ENCODE measurements around the gene CFAP157.

DNA sequence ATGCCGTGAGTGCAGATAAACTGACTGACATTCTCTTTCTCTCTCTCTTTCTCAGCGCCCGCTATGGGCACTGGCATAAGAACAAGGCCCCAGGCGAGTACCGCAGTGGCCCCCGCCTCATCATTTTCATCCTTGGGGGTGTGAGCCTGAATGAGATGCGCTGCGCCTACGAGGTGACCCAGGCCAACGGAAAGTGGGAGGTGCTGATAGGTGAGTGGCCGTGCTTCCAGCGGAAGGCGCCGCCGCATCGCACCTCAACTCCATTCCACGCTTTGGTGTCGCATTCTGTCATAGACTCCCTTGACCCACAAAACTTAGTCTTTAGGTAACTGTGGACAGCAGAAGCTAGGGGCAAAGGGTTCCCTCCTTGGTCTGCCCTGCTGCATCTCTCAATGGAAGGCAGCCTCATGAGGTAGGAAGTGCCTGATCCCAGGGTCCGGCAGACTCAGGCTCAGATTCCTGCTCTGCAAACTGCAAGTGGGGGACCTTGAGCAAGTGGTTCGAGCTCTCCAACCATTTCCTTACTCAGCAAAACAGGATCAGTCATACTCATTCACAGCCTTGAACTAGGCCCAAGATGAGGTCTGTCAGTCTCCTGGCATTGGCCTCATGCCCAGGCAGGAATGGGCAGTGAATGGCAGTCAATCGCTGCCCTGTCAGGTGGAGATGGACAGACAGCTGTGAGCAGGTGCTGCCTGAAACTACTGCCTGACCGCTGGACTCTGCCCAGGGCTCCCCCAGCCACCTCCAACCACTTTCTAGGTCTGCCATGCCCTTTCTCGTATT lies 24.2 kb upstream of the CFAP157 start:
- TF ChIP-seq, protein P1, sequence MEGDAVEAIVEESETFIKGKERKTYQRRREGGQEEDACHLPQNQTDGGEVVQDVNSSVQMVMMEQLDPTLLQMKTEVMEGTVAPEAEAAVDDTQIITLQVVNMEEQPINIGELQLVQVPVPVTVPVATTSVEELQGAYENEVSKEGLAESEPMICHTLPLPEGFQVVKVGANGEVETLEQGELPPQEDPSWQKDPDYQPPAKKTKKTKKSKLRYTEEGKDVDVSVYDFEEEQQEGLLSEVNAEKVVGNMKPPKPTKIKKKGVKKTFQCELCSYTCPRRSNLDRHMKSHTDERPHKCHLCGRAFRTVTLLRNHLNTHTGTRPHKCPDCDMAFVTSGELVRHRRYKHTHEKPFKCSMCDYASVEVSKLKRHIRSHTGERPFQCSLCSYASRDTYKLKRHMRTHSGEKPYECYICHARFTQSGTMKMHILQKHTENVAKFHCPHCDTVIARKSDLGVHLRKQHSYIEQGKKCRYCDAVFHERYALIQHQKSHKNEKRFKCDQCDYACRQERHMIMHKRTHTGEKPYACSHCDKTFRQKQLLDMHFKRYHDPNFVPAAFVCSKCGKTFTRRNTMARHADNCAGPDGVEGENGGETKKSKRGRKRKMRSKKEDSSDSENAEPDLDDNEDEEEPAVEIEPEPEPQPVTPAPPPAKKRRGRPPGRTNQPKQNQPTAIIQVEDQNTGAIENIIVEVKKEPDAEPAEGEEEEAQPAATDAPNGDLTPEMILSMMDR (IDR thresholded peaks at IDR 0.05): no peak
- TF ChIP-seq POLR2A (IDR thresholded peaks at IDR 0.05): no peak

All from uterus (tissue), 2 donors.